Measurements from ENCODE around the gene SLC22A12. TPM values are rescaled to one million over a fixed set of nuclear protein-coding genes. Genes with fewer than 3 reads are reported as not detected.

SLC22A12 gene
- total RNA-seq, 1 donor from 2014 or later, result not detected

DNA sequence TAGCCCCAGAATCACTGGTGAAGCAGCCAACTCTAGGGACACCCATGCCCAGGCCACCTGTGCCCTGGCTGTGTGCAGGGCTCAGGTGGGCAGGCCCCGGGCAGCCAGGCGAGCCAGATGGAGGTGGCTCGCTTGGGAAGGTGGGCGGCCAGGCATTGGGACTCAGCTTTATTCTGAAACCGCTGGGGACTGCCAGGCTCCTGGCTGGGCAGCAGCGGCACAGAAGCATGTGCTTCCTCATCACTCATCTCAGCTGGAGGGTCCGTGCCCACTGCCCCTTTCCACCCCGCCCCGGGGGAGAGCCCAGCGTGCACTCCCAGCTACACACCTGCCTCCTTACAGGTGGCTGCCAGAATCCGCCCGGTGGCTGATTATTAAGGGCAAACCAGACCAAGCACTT is 27.1 kb upstream of the SLC22A12 start:
- TF ChIP-seq, protein P1, sequence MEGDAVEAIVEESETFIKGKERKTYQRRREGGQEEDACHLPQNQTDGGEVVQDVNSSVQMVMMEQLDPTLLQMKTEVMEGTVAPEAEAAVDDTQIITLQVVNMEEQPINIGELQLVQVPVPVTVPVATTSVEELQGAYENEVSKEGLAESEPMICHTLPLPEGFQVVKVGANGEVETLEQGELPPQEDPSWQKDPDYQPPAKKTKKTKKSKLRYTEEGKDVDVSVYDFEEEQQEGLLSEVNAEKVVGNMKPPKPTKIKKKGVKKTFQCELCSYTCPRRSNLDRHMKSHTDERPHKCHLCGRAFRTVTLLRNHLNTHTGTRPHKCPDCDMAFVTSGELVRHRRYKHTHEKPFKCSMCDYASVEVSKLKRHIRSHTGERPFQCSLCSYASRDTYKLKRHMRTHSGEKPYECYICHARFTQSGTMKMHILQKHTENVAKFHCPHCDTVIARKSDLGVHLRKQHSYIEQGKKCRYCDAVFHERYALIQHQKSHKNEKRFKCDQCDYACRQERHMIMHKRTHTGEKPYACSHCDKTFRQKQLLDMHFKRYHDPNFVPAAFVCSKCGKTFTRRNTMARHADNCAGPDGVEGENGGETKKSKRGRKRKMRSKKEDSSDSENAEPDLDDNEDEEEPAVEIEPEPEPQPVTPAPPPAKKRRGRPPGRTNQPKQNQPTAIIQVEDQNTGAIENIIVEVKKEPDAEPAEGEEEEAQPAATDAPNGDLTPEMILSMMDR (conservative IDR thresholded peaks at IDR 0.05; ENCODE audit: low read depth, low read length), result no peak
- DNase-seq (ENCODE audit: low read depth), result no peak
- H3K4me3 ChIP-seq (ENCODE audit: low read depth, low read length), result no peak overlapping the region

DNA sequence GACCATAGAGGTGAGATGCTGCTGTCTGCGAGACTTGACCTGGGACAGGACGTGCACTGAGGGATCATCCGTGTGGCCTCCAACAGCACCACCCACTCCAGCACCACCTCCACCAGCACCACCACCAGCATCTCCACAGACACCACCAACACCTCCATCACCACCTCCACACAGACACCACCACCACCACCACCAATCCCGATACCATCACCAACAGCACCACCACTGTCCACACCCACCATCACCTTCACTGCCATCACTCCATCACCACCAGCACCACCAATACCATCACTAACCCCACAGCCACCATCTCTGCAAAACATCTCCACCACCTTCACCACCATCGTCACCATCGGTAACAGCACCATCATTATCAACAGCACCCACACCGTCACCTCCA is 26.6 kb upstream of the SLC22A12 start:
- no peak for DNase-seq (ENCODE audit: low read depth)
- H3K4me3 ChIP-seq (ENCODE audit: low read depth, low read length), result no peak overlapping the region
- TF ChIP-seq, protein P1 (conservative IDR thresholded peaks at IDR 0.05; ENCODE audit: low read depth, low read length), result no peak

DNA sequence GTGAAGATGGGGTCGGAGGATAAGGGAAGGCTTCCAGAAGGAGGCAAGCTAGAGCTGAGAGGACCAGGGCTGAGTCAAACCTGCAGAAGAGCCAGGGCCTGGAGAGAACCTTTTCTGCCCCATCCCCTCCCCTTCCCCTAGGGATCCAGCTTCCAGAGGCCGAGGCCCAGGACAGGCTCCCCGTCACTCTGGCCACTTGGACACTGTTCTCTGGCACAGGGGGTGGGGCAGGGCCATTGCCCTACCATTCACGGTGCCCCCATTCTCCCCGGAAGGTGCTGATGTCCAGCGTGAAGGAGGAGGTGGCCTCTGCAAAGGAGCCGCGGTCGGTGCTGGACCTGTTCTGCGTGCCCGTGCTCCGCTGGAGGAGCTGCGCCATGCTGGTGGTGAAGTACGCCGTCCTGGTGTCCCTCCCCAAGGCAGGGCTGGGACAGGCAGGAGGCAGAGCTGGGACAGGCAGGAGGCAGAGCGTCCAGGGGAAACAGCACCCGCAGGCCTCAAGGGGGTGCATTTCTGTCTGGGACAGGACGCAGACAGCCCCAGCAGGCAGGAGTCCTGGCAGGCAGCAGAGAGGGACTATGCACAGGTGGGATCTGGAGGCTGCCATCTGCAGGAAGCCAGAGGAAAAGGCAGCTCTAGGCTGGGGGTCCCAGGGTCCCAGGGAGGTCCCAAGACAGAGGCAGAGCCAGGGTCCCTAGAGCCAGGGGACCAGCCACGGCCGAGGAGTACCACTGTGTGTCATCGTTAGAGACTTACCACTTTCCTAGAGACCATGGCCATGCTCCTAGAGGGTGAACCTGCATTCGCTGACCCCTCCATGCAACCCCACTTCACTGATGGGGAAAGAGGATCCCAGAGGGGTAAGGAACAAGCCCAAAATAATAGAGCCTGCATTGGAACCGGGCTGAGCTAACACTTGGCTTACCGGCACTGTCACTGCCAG is 25.8 kb upstream of the SLC22A12 start:
- TF ChIP-seq, protein P1 (conservative IDR thresholded peaks at IDR 0.05; ENCODE audit: low read depth, low read length), result peak; percentile 4

DNA sequence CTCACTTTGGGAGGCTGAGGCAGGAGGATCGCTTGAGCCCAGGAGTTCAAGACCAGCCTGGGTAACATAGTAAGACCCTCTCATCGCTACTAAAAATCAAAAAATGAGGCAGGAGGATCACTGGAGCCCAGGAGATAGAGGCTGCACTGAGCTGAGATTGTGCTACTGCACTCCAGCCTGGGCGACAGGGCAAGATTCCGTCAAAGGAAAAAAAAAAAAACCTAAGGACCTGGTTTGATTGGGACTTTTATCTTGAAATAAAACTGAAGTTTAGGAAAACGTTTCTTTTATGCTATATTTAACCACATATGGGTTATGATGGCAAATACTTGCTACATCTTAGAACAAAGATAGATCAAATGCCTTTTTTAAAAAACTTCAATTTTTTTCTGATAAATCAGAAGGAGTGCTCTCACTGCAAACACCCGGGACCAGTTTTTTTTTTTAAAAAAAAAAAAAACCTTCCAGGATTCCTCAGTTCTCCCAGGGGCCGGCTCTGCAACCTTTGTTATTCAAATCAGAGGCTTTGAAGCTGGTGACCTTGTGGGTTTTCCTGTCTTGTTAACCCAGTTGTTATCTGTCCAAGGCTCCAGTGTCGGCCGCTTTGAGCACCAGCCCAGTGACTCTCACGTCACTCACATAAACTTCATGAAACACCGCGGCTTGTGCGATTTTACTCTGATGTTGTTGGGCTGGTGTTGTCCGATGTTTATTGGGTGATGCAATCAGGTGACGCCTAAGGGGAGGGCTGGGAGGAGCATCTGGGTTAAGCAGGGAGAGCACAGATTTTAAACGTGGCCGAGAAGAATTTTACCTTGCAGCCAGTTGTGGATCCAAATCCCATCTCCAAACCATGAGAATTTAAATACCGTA is 24.7 kb upstream of the SLC22A12 start:
- TF ChIP-seq, protein P1 (conservative IDR thresholded peaks at IDR 0.05; ENCODE audit: low read depth, low read length), result no peak
- no peak overlapping the region for H3K4me3 ChIP-seq (ENCODE audit: low read depth, low read length)
- no peak for DNase-seq (ENCODE audit: low read depth)

More for the DNA sequence above, 25.8 kb upstream of the SLC22A12 start:
- no peak overlapping the region for H3K4me3 ChIP-seq (ENCODE audit: low read depth, low read length)
- no peak for DNase-seq (ENCODE audit: low read depth)

DNA sequence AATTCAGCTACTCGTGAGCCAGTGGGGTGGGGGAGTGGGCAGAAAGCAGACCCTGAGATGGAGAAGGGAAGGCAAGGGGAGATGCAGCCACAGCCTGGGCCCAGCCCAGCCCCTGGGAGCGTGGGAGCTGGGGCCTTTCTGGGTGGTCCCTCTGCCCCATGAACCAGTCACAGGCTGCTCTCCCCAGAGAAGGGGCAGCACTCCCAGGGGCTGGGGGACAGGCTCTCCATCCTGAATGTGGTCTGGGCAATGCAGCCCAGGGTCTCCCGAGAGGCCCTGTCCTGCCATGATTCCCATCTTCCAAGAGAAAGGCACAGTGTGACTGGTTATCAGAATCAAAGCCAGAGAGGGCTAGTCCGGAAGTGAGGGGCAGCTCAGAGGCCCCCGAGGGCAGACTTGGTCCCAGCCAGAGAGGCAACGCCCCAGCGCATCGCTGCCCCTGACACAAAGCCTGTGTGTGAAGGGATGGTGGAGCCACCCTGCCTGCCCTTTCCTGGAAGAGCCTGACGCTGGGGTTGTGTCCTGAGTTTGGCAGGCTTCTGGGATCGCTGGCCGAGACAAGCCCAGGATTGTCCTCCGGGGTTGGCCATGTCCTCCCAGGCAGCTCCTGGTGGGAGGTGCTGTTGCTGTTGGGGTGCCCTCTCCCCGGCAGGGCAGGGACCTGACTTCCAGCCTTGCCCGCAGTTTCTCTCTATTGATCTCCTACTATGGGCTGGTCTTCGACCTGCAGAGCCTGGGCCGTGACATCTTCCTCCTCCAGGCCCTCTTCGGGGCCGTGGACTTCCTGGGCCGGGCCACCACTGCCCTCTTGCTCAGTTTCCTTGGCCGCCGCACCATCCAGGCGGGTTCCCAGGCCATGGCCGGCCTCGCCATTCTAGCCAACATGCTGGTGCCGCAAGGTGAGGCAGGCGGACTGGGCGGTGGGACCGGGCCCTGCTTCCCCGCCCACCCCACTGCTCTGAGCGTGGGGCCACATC is 23.8 kb upstream of the SLC22A12 start:
- TF ChIP-seq, protein P1 (conservative IDR thresholded peaks at IDR 0.05; ENCODE audit: low read depth, low read length), result no peak
- no peak for DNase-seq (ENCODE audit: low read depth)
- H3K4me3 ChIP-seq (ENCODE audit: low read depth, low read length), result no peak overlapping the region

DNA sequence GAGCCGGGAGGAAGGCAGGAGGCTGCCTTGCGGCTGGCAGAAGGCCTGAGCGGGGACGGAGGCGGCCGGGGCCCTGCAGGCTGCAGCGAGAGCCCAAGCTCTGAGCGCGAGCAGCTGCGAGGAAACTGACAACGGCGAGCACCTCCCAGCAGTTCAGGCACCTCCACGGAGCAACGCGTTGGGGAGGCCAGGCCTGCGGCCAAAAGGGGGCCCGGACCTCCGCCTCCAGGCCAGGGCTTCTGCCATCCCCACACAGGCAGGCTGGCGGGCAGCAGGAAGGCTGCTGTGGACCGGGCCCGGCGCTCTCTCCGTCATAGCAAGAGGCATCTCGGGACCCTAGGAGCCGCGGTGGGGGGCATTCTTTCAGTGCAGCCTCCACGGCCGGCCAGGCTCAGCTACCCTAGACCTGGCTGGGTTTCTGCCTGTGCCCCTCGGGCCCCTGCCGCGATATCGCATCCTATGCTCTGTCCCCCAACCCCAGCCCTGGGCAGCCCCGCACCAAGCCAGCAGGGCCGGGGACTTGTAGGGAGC is 22.9 kb upstream of the SLC22A12 start:
- H3K4me3 ChIP-seq (ENCODE audit: low read depth, low read length), result no peak overlapping the region
- TF ChIP-seq, protein P1 (conservative IDR thresholded peaks at IDR 0.05; ENCODE audit: low read depth, low read length), result no peak
- no peak for DNase-seq (ENCODE audit: low read depth)

Data from epithelial cell of proximal tubule (primary cell).